ENCODE measurements around the gene PCBP1.
"Not testable (repeated sequence)": the region's sequence is repeated elsewhere in the genome, so short reads cannot be mapped to it uniquely, and the experiment has no call there.

PCBP1 gene

GRCh38 chr2:70128005-70128404, 40.7 kb downstream of the PCBP1 start:
- DNase-seq = no peak

GRCh38 chr2:70131344-70132143, 44.3 kb downstream of the PCBP1 start:
- DNase-seq = not testable (repeated sequence)

- DNase-seq = peak; percentile 48
Measured at GRCh38 chr2:70132244-70133126, 45.2 kb downstream of the PCBP1 start.

DNA sequence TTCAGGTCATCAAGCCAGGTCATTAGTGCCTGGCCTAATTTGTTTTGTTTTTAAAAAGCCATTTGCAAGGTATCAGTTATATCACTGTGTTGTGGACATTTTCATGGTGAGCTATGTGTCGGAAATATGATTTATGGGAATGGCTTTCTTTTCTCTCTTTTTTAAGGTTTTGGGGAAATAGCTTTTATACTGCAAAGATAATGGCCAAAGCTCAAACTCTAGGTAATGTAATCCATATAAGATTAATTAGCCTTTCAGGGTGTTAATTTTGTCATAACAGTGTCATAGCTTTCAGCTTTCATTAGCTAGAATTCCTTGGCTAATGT, 45.8 kb downstream of the PCBP1 start:
- no peak for DNase-seq

DNA sequence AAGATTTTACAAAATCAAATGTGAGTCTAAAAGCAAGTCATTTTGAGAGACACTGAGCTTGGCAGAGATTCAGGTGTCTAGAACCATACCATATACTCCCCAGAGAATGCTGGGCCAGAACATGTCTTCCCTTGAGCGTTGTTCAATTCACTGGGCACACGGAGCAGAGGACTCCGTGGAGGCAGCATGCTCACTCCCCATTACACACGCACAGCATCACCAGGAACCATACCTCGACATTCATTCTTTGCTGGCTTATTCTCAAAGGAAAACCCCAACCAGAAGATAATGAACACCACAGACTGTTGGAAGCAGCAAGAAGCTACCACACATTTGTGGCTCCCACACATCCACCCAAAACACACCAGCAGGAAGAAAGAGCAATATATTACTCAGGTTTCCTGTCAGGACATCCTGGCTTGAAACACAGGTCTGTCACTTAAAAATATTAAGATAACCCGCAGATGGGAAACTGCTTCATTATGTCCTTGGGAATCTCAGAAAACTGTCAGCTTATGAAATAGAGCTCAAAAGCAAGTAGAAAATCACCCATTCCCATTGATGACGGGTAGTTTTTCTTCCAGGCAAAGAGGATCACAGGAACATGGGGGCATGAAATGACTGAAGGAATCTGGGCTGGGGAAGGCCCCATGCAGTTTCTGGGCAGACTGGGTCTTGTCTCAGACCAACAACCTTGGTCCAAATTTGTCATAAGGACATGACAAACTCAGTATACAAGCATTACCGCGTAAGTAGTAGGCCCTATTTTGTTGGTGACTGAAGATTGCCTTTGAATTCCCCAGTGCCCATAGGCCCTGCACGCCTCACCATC, 46.4 kb downstream of the PCBP1 start:
- DNase-seq = no peak

DNA sequence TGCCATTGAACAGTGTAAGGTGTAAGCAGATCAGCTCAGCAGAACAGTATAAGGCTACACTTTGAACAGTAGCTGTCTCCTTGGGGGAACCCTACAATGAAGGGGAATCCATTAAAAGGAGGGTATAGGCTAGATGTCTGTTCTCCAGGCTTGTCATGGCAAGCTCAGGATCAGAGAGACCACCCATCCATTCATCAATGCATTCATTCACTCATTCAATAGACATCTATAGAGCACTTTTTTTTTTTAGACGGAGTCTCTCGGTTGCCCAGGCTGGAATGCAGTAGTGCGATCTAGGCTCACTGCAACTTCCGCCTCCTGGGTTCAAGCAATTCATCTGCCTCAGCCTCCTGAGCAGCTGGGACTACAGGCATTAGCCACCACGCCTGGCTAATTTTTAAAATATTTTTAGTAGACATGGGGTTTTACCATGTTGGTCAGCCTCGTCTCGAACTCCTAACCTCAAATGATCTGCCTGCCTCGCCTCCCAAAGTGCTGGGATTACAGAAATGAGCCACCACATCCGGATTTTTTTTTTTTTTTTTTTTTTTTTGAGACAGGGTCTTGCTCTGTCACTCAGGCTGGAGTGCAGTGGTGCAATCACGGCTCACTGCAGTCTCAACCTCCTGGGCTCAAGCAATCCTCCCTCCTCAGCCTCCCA, 47.2 kb downstream of the PCBP1 start:
- DNase-seq = not testable (repeated sequence)

Data from NCI-H774 (cell line).